Activated CD8-positive, alpha-beta T cell treated with anti-CD3 and anti-CD28 coated beads for 36 hours (primary cell): Measurements from ENCODE around the gene TMED1. TPM values are rescaled to one million over a fixed set of nuclear protein-coding genes. Genes with fewer than 3 reads are reported as not detected.

ENCODE experiments used
- ATAC-seq: fragments of 200-7000 bp; cut with Tn5 transposase; one replicate; pipeline ENCODE4 v1.10.0; 2021; ENCODE audit warnings: mild to moderate bottlenecking, moderate library complexity
- CTCF ChIA-PET: fragments of 350-600 bp; sonication (Branson Sonifier 250); formaldehyde crosslinking; loops from one replicate; lab custom pipeline; 2021; ENCODE audit warnings: antibody characterized with exemption; lab: Charles Lee
- POLR2A ChIA-PET: fragments of 350-600 bp; sonication (Branson Sonifier 250); formaldehyde crosslinking; loops from one replicate; lab custom pipeline; 2021; ENCODE audit warnings: antibody characterized with exemption; lab: Charles Lee
- DNase-seq: peaks from one replicate; pipeline ENCODE4 v3.0.0-alpha.2; 2020
- H3K27ac Mint-ChIP-seq: one replicate; pipeline ENCODE4 v1.8.0; 2021; ENCODE audit warnings: mild to moderate bottlenecking, mixed read lengths
- H3K27me3 Mint-ChIP-seq: one replicate; pipeline ENCODE4 v1.8.0; 2021; ENCODE audit warnings: mixed read lengths
- H3K36me3 Mint-ChIP-seq: one replicate; pipeline ENCODE4 v1.8.0; 2021; ENCODE audit warnings: low read depth, mixed read lengths
- H3K4me1 Mint-ChIP-seq: one replicate; pipeline ENCODE4 v1.8.0; 2021; ENCODE audit warnings: low read depth, mixed read lengths
- H3K4me3 Mint-ChIP-seq: one replicate; pipeline ENCODE4 v1.8.0; 2021; ENCODE audit warnings: mild to moderate bottlenecking, moderate library complexity, mixed read lengths
- H3K9me3 Mint-ChIP-seq: one replicate; pipeline ENCODE4 v1.8.0; 2021; ENCODE audit warnings: mixed read lengths
- CTCF ChIP-seq: fragments of 200-600 bp; IDR thresholded peaks from one replicate; pipeline ENCODE4 v1.8.0; 2022; ENCODE audit warnings: antibody characterized with exemption, mild to moderate bottlenecking
- intact Hi-C: fragments of 100-400 bp; cut with micrococcal nuclease; formaldehyde crosslinking; loops from one replicate; pipeline ENCODE4 v1.10.0; 2022
- total RNA-seq, 2 experiments: library from RNA; stranded (reverse); gene quantifications; one replicate each; pipeline ENCODE4 v1.2.3, GENCODE V29; 2021

Gene TMED1
- total RNA-seq, 2 experiments from 2014 or later, result 12.9 to 15.0 TPM

- DNase-seq (no peak), ATAC-seq (no peak)
- Mint-ChIP-seq H3K27ac (peak overlapping the region; percentile 46), H3K36me3 (peaks cover 30% of the 10 kb centered on the region), H3K4me1 (peaks cover 11% of the 10 kb centered on the region), H3K9me3 (no peaks in the 10 kb centered on the region), H3K27me3 (no peaks in the 10 kb centered on the region), H3K4me3 (no peak overlapping the region)
- ChIA-PET POLR2A (no interaction called here), CTCF (no interaction called here)
- intact Hi-C loops, result no loop called here
- TF ChIP-seq CTCF, result no peak
Measured at GRCh38 chr19:10815969-10816644, 19.9 kb downstream of the TMED1 start.

DNA sequence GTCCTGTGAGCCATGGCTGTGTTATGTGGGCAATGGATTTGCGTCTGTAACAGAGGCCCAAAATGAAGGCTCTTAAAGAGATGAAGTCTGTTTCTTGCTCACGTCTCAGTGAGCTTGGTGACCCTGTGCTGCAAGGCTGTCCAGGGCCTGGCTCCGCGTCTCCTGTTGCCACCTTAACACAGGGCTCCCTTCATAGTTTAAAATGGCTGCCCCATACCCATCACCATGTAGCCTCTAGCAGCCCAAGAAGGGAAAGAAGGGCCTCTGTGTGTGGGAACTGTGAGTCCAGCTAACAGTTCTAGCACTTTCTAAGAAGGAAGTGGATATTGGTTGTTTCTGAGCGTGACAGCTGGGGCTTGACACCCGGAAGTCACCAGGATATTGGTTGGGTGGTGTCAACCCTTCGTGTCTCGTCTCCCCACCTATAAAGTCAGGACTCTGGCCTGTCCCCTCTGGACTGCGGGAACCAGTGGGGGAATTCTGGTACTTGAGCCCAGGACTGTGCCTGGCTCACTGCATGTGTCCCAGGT is 20.9 kb downstream of the TMED1 start:
- no peak overlapping the region for H3K4me3 Mint-ChIP-seq
- intact Hi-C loops, result no loop called here
- H3K36me3 Mint-ChIP-seq, result peaks cover 20% of the 10 kb centered on the region
- ATAC-seq, result no peak
- peak overlapping the region; percentile 46 for H3K27ac Mint-ChIP-seq
- TF ChIP-seq CTCF, result no peak
- H3K27me3 Mint-ChIP-seq, result no peaks in the 10 kb centered on the region
- no peaks in the 10 kb centered on the region for H3K9me3 Mint-ChIP-seq
- CTCF ChIA-PET, result interaction anchor here (1.0 to 1.1 kb wide), 2 partner anchors 43 to 49 kb away, joined by 3 read pairs; no protein-coding TSS in a partner anchor
- DNase-seq, result no peak
- peaks cover 11% of the 10 kb centered on the region for H3K4me1 Mint-ChIP-seq
- POLR2A ChIA-PET, result interaction anchor here (0.5 to 0.9 kb wide), 2 partner anchors 96 to 1237 kb away, joined by 3 to 4 read pairs; no protein-coding TSS in a partner anchor

GRCh38 chr19:10812902-10813404 is 23.1 kb downstream of the TMED1 start:
- ChIA-PET POLR2A (interaction anchor here (0.6 kb wide), 1 partner anchor 8 kb away, joined by 3 read pairs; no protein-coding TSS in a partner anchor), CTCF (interaction anchor here (2.4 kb wide), 1 partner anchor 51 kb away, joined by 10 read pairs; no protein-coding TSS in a partner anchor)
- H3K9me3 Mint-ChIP-seq, result no peaks in the 10 kb centered on the region
- DNase-seq, result peak; percentile 69
- intact Hi-C loops, result no loop called here
- peak; percentile 81 for ATAC-seq
- H3K4me3 Mint-ChIP-seq, result no peak overlapping the region
- TF ChIP-seq CTCF, result no peak
- H3K27me3 Mint-ChIP-seq, result no peaks in the 10 kb centered on the region
- H3K27ac Mint-ChIP-seq, result peak overlapping the region; percentile 77
- peaks cover 23% of the 10 kb centered on the region for H3K36me3 Mint-ChIP-seq
- H3K4me1 Mint-ChIP-seq, result peaks cover 26% of the 10 kb centered on the region

DNA sequence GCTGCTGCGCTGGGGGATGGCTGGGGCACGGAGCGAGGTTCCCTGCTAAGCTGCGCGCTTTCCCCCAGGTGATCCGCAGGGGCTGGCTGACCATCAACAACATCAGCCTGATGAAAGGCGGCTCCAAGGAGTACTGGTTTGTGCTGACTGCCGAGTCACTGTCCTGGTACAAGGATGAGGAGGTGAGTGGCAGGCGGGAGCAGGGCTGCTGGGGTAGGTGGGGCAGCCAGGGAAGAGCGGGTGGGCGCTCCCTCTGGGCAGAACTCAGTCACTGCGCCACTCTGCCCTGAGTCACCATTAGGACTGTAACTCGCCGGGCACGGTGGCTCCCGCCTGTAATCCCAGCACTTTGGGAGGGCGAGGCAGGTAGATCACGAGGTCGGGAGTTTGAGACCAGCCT is 23.8 kb downstream of the TMED1 start:
- Mint-ChIP-seq H3K27me3 (no peaks in the 10 kb centered on the region), H3K4me3 (no peak overlapping the region), H3K9me3 (no peaks in the 10 kb centered on the region), H3K4me1 (peaks cover 26% of the 10 kb centered on the region), H3K36me3 (peaks cover 23% of the 10 kb centered on the region), H3K27ac (peak overlapping the region; percentile 77)
- no peak for TF ChIP-seq CTCF
- no peak for ATAC-seq
- DNase-seq, result no peak
- ChIA-PET POLR2A (interaction anchor here (0.7 kb wide), 1 partner anchor 50 kb away, joined by 3 read pairs; no protein-coding TSS in a partner anchor), CTCF (interaction anchor here (2.4 kb wide), 1 partner anchor 52 kb away, joined by 10 read pairs; no protein-coding TSS in a partner anchor)
- intact Hi-C loops, result no loop called here
